Measurements from ENCODE around the gene CALN1.

The CALN1 gene

DNA sequence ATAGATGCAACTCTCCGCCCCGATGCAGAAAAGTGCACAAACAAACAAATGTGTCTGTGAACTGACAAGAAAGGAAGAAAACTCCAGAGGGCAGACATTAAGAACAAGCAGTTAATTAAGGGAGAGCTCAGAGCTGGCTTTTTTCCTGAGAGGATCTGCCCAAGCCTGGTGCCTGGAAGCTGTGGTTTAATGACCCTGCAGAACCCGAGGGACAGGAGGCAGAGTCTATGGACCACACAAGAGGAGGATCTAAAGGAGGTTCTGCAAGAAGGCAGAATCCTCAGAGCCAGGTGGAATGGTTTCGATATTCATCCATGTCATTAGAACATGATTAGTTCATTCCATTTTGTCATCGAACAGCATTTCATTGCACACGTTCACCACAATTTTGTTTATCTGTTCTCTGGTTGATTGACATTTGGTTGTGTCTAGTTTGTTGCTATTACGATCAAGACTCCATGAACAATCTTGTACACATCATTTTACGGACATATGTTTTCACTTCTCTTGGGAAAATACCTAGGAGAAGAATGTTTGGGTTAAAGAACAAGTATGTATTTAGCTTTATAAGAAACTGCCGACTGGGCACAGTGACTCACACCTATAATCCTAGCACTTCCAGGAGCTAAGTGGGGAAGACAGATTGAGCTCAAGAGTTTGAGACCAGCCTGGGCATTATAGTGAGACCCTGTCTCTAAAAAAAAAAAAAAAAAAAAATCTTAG lies 560.2 kb downstream of the CALN1 start:
- H3K4me1 ChIP-seq, result no peaks in the 10 kb centered on the region
- H2AFZ ChIP-seq, result no peak overlapping the region
- H3K9ac ChIP-seq, result no peak overlapping the region
- no peaks in the 10 kb centered on the region for H3K9me3 ChIP-seq (ENCODE audit: control insufficient read depth, low read length)
- no peak overlapping the region for H3K27ac ChIP-seq
- TF ChIP-seq, protein P1, sequence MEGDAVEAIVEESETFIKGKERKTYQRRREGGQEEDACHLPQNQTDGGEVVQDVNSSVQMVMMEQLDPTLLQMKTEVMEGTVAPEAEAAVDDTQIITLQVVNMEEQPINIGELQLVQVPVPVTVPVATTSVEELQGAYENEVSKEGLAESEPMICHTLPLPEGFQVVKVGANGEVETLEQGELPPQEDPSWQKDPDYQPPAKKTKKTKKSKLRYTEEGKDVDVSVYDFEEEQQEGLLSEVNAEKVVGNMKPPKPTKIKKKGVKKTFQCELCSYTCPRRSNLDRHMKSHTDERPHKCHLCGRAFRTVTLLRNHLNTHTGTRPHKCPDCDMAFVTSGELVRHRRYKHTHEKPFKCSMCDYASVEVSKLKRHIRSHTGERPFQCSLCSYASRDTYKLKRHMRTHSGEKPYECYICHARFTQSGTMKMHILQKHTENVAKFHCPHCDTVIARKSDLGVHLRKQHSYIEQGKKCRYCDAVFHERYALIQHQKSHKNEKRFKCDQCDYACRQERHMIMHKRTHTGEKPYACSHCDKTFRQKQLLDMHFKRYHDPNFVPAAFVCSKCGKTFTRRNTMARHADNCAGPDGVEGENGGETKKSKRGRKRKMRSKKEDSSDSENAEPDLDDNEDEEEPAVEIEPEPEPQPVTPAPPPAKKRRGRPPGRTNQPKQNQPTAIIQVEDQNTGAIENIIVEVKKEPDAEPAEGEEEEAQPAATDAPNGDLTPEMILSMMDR (IDR thresholded peaks at IDR 0.05), result no peak
- H3K4me2 ChIP-seq (ENCODE audit: low read length), result no peak overlapping the region
- no peaks in the 10 kb centered on the region for H3K27me3 ChIP-seq (ENCODE audit: control insufficient read depth, insufficient read depth, low read length)
- no peaks in the 10 kb centered on the region for H3K79me2 ChIP-seq
- no peaks in the 10 kb centered on the region for H3K36me3 ChIP-seq (ENCODE audit: control insufficient read depth, insufficient read depth, low read length)
- H3K4me3 ChIP-seq (ENCODE audit: low read depth, low read length), result no peak overlapping the region

DNA sequence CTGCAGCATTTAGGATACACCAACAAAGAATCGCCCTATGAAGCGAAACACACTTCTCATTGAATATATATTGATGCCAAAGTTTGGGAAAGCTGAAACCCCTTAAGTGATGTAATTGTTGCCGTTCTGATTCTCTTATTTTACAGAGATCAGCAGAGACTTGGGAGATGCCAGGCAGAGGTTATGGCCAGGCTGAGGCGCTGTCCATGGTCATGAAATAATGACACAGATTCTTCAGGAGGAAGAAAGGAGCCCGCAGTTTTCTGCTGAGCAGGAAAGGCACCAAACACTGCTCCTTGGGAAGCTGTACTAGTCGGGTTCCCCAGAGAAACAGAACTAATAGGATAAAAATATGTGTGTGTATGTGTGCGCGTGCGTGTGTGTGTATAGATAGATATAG lies 566.0 kb downstream of the CALN1 start:
- H3K79me2 ChIP-seq, result no peaks in the 10 kb centered on the region
- no peaks in the 10 kb centered on the region for H3K27me3 ChIP-seq (ENCODE audit: control insufficient read depth, insufficient read depth, low read length)
- no peaks in the 10 kb centered on the region for H3K9me3 ChIP-seq (ENCODE audit: control insufficient read depth, low read length)
- H3K4me1 ChIP-seq, result no peaks in the 10 kb centered on the region
- no peak overlapping the region for H3K9ac ChIP-seq
- no peak overlapping the region for H3K4me3 ChIP-seq (ENCODE audit: low read depth, low read length)
- no peak overlapping the region for H3K27ac ChIP-seq
- no peak overlapping the region for H3K4me2 ChIP-seq (ENCODE audit: low read length)
- TF ChIP-seq, protein P1 (IDR thresholded peaks at IDR 0.05), result no peak
- H2AFZ ChIP-seq, result no peak overlapping the region
- no peaks in the 10 kb centered on the region for H3K36me3 ChIP-seq (ENCODE audit: control insufficient read depth, insufficient read depth, low read length)

DNA sequence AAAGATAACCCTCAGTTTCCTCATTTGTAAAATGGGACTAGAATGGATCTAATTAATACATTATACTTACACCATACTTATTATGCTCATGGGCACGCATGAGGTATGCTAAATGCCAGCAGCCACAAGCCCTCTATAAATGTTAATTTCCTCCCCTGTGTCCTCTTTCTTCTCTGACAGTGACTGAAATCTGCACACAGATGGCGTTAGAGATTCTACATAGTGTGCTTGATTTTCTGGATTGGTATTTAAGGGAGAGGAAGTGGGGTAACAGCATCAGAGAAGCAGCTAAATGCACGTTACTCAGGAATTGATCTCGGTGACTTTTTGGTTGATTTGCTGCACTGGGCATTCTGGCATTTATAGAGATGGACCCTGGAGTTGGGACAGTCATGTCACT lies 568.5 kb downstream of the CALN1 start:
- Histone ChIP-seq H3K9ac (no peak overlapping the region), H3K79me2 (no peaks in the 10 kb centered on the region), H3K27me3 (ENCODE audit: control insufficient read depth, insufficient read depth, low read length) (no peaks in the 10 kb centered on the region), H3K27ac (no peak overlapping the region), H3K36me3 (ENCODE audit: control insufficient read depth, insufficient read depth, low read length) (no peaks in the 10 kb centered on the region), H3K4me3 (ENCODE audit: low read depth, low read length) (no peak overlapping the region), H2AFZ (no peak overlapping the region), H3K9me3 (ENCODE audit: control insufficient read depth, low read length) (no peaks in the 10 kb centered on the region), H3K4me2 (ENCODE audit: low read length) (no peak overlapping the region), H3K4me1 (no peaks in the 10 kb centered on the region)
- TF ChIP-seq, protein P1 (IDR thresholded peaks at IDR 0.05), result no peak

DNA sequence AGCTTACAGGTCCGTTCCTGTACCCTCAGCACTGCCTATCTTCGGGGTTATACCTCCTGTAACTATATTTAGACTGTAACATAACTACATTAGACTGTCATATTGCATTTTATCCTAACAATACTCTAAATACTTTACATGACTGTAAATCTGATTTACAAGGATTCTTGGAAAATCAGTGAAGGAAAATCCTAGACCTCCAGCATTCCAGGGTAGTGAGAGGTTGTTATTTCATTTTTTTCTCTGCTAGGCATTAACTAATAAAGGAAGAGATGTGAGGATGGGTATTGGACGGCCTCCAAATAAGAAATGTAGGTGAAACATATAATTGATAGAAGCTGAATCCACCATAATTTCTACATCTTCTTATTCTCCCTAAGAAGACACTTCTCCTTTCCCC lies 569.4 kb downstream of the CALN1 start:
- Histone ChIP-seq H3K27me3 (ENCODE audit: control insufficient read depth, insufficient read depth, low read length) (no peaks in the 10 kb centered on the region), H3K27ac (no peak overlapping the region), H3K4me1 (no peaks in the 10 kb centered on the region), H3K79me2 (no peaks in the 10 kb centered on the region), H2AFZ (no peak overlapping the region), H3K36me3 (ENCODE audit: control insufficient read depth, insufficient read depth, low read length) (no peaks in the 10 kb centered on the region), H3K4me3 (ENCODE audit: low read depth, low read length) (no peak overlapping the region), H3K9ac (no peak overlapping the region), H3K9me3 (ENCODE audit: control insufficient read depth, low read length) (no peaks in the 10 kb centered on the region), H3K4me2 (ENCODE audit: low read length) (no peak overlapping the region)
- TF ChIP-seq, protein P1 (IDR thresholded peaks at IDR 0.05), result no peak

DNA sequence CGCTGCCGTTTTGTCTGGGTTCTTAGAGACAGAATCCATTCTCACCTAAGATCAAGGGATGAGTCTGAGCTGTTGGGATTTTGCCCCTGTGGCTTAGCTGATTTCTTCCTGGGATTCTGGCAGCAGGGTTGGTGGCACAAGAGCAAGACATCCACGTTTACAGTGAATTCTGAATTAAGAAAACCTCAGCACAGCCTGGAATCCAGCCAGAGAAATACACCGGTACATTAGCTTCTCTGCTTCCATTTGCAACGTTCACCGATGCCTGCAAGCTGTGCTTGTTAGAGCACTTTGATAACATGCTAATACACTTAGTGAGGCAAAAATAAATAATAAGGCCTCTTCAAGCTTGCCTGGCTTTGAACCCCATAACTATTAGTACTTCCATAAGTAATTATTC lies 569.8 kb downstream of the CALN1 start:
- H3K27ac ChIP-seq, result no peak overlapping the region
- no peak overlapping the region for H3K4me2 ChIP-seq (ENCODE audit: low read length)
- H3K9ac ChIP-seq, result no peak overlapping the region
- H3K36me3 ChIP-seq (ENCODE audit: control insufficient read depth, insufficient read depth, low read length), result no peaks in the 10 kb centered on the region
- H3K27me3 ChIP-seq (ENCODE audit: control insufficient read depth, insufficient read depth, low read length), result no peaks in the 10 kb centered on the region
- H3K4me1 ChIP-seq, result no peaks in the 10 kb centered on the region
- H3K79me2 ChIP-seq, result no peaks in the 10 kb centered on the region
- no peaks in the 10 kb centered on the region for H3K9me3 ChIP-seq (ENCODE audit: control insufficient read depth, low read length)
- TF ChIP-seq, protein P1 (IDR thresholded peaks at IDR 0.05), result no peak
- H3K4me3 ChIP-seq (ENCODE audit: low read depth, low read length), result no peak overlapping the region
- H2AFZ ChIP-seq, result no peak overlapping the region

Measured in parathyroid adenoma (tissue), 2 donors.